ENCODE measurements around the gene SPSB4. TPM values are rescaled to one million over a fixed set of nuclear protein-coding genes. Genes with fewer than 3 reads are reported as not detected.

SPSB4 gene
- total and polyA plus RNA-seq, 4 donors: 0.19 to 1.9 (median 0.87) TPM

DNA sequence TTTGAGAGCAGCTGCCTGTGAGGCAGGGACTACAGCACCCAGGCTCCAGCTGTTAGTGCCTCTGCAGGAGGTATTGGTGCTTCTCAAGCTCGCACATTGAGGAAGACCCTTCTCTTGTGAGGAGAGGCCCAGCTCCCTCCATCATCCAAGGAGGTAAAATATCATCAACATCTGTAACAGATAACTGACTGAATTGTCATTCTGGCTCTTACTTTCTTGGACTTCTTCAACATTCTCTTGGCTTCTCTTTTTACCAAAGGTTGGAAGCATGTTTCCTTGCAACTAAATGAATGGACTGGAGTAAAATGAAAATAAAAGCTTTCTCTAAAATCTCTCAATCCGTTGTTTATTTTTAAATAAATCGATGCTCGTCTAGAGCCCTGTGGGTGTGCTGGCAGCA, 127.4 kb downstream of the SPSB4 start:
- DNase-seq (ENCODE audit: low spot score): no peak
- no peak overlapping the region for H3K9ac ChIP-seq (ENCODE audit: low read depth in 1 of 2, low read length in 2 of 2)
- H3K27me3 ChIP-seq (ENCODE audit: control insufficient read depth in 4 of 4, insufficient read depth in 4 of 4, low read length in 3 of 4): no peaks in the 10 kb centered on the region
- H3K9me3 ChIP-seq (ENCODE audit: control insufficient read depth in 4 of 4, low read length in 3 of 4): peaks cover 0 to 1% (median 0%) of the 10 kb centered on the region in 4 donors
- H3K36me3 ChIP-seq (ENCODE audit: control insufficient read depth in 4 of 4, insufficient read depth in 3 of 4, low read depth in 1 of 4, low read length in 3 of 4): no peaks in the 10 kb centered on the region
- H3K4me1 ChIP-seq (ENCODE audit: control insufficient read depth in 4 of 4, insufficient read depth in 4 of 4, low read length in 3 of 4): no peaks in the 10 kb centered on the region
- TF ChIP-seq NR2F2 (IDR thresholded peaks at IDR 0.05): no peak
- no peak for TF ChIP-seq GABPA (IDR thresholded peaks at IDR 0.05 in 1 of 2, conservative IDR thresholded peaks at IDR 0.05 in 1 of 2)
- TF ChIP-seq FOXA1 (IDR thresholded peaks at IDR 0.05): no peak
- TF ChIP-seq, protein P1, sequence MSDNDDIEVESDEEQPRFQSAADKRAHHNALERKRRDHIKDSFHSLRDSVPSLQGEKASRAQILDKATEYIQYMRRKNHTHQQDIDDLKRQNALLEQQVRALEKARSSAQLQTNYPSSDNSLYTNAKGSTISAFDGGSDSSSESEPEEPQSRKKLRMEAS (IDR thresholded peaks at IDR 0.05): no peak
- WGBS: 66% methylated on average over 4 of the region's 4 CpGs
- H3K4me3 ChIP-seq (ENCODE audit: low read depth in 1 of 3, low read length in 3 of 3): no peak overlapping the region
- no peak overlapping the region for H3K27ac ChIP-seq (ENCODE audit: low read depth in 1 of 2, low read length in 2 of 2)

DNA sequence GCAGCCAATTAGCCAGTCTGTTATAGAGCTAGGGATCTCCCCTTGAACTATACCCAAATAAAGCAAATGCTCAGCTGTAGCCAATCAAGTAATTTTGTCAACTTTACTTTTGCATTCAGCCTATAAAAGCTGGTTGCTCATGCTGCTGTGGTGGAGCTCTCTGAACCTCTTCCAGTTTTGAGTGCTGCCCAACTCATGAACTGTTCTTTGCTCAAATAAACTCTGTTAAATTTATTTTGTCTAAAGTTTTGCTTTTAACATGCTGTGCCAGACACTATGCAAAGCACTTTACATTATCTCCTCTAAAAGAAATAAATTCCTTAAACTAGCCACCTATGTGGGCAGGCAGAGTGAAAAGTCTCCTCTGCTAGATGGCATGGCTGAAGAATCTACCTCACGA, 128.8 kb downstream of the SPSB4 start:
- 95% methylated on average over 1 of the region's 1 CpG for WGBS
- peaks cover 0 to 1% (median 0%) of the 10 kb centered on the region in 4 donors for H3K9me3 ChIP-seq (ENCODE audit: control insufficient read depth in 4 of 4, low read length in 3 of 4)
- no peaks in the 10 kb centered on the region for H3K27me3 ChIP-seq (ENCODE audit: control insufficient read depth in 4 of 4, insufficient read depth in 4 of 4, low read length in 3 of 4)
- DNase-seq (ENCODE audit: low spot score): no peak
- no peak overlapping the region for H3K4me3 ChIP-seq (ENCODE audit: low read depth in 1 of 3, low read length in 3 of 3)
- TF ChIP-seq JUND (IDR thresholded peaks at IDR 0.05): no peak
- H3K4me1 ChIP-seq (ENCODE audit: control insufficient read depth in 4 of 4, insufficient read depth in 4 of 4, low read length in 3 of 4): no peaks in the 10 kb centered on the region
- no peaks in the 10 kb centered on the region for H3K36me3 ChIP-seq (ENCODE audit: control insufficient read depth in 4 of 4, insufficient read depth in 3 of 4, low read depth in 1 of 4, low read length in 3 of 4)
- H3K27ac ChIP-seq (ENCODE audit: low read depth in 1 of 2, low read length in 2 of 2): no peak overlapping the region
- no peak overlapping the region for H3K9ac ChIP-seq (ENCODE audit: low read depth in 1 of 2, low read length in 2 of 2)

GRCh38 chr3:141181196-141181595, 130.0 kb downstream of the SPSB4 start:
- WGBS: 81% methylated on average over 4 of the region's 4 CpGs
- no peak overlapping the region for H3K4me3 ChIP-seq (ENCODE audit: low read depth in 1 of 3, low read length in 3 of 3)
- H3K4me1 ChIP-seq (ENCODE audit: control insufficient read depth in 4 of 4, insufficient read depth in 4 of 4, low read length in 3 of 4): no peaks in the 10 kb centered on the region
- no peaks in the 10 kb centered on the region for H3K36me3 ChIP-seq (ENCODE audit: control insufficient read depth in 4 of 4, insufficient read depth in 3 of 4, low read depth in 1 of 4, low read length in 3 of 4)
- no peak overlapping the region for H3K9ac ChIP-seq (ENCODE audit: low read depth in 1 of 2, low read length in 2 of 2)
- no peak for DNase-seq (ENCODE audit: low spot score)
- H3K9me3 ChIP-seq (ENCODE audit: control insufficient read depth in 4 of 4, low read length in 3 of 4): peaks cover 0 to 1% (median 0%) of the 10 kb centered on the region in 4 donors
- TF ChIP-seq SP1 (IDR thresholded peaks at IDR 0.05) (no peak), HNF4A (conservative IDR thresholded peaks at IDR 0.05) (no peak), TAF1 (conservative IDR thresholded peaks at IDR 0.05) (no peak), JUND (IDR thresholded peaks at IDR 0.05) (no peak), HNF4G (IDR thresholded peaks at IDR 0.05) (no peak), NR2F2 (IDR thresholded peaks at IDR 0.05) (no peak), REST (IDR thresholded peaks at IDR 0.05) (no peak)
- TF ChIP-seq, protein P1 (IDR thresholded peaks at IDR 0.05): no peak
- TF ChIP-seq, protein P2, sequence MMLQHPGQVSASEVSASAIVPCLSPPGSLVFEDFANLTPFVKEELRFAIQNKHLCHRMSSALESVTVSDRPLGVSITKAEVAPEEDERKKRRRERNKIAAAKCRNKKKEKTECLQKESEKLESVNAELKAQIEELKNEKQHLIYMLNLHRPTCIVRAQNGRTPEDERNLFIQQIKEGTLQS (IDR thresholded peaks at IDR 0.05): no peak
- TF ChIP-seq, protein P3, sequence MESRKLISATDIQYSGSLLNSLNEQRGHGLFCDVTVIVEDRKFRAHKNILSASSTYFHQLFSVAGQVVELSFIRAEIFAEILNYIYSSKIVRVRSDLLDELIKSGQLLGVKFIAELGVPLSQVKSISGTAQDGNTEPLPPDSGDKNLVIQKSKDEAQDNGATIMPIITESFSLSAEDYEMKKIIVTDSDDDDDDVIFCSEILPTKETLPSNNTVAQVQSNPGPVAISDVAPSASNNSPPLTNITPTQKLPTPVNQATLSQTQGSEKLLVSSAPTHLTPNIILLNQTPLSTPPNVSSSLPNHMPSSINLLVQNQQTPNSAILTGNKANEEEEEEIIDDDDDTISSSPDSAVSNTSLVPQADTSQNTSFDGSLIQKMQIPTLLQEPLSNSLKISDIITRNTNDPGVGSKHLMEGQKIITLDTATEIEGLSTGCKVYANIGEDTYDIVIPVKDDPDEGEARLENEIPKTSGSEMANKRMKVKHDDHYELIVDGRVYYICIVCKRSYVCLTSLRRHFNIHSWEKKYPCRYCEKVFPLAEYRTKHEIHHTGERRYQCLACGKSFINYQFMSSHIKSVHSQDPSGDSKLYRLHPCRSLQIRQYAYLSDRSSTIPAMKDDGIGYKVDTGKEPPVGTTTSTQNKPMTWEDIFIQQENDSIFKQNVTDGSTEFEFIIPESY (IDR thresholded peaks at IDR 0.05): no peak
- no peak overlapping the region for H3K27ac ChIP-seq (ENCODE audit: low read depth in 1 of 2, low read length in 2 of 2)
- no peaks in the 10 kb centered on the region for H3K27me3 ChIP-seq (ENCODE audit: control insufficient read depth in 4 of 4, insufficient read depth in 4 of 4, low read length in 3 of 4)

Data from liver (tissue), 9 donors.